GM18951 (cell line): ENCODE data around the gene SRSF8.
"Not testable (repeated sequence)": the region's sequence is repeated elsewhere in the genome, so short reads cannot be mapped to it uniquely, and the experiment has no call there.

Experiments
- POLR2A ChIP-seq: IDR thresholded peaks from 4 replicates; pipeline ENCODE4 v1.6.1; 2011; ENCODE audit warnings: mild to moderate bottlenecking; ENCODE audit not compliant: insufficient read length, insufficient read depth; ENCODE audit errors: extremely low read depth
- in situ Hi-C: fragments of 300-500 bp; cut with MboI; formaldehyde crosslinking; loops from one replicate; pipeline ENCODE4 v1.12.0; 2022; ENCODE audit warnings: low sequenced_read_pairs, mixed read lengths, inconsistent platforms; ENCODE audit not compliant: unreplicated experiment

Gene SRSF8, protein sequence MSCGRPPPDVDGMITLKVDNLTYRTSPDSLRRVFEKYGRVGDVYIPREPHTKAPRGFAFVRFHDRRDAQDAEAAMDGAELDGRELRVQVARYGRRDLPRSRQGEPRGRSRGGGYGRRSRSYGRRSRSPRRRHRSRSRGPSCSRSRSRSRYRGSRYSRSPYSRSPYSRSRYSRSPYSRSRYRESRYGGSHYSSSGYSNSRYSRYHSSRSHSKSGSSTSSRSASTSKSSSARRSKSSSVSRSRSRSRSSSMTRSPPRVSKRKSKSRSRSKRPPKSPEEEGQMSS

DNA sequence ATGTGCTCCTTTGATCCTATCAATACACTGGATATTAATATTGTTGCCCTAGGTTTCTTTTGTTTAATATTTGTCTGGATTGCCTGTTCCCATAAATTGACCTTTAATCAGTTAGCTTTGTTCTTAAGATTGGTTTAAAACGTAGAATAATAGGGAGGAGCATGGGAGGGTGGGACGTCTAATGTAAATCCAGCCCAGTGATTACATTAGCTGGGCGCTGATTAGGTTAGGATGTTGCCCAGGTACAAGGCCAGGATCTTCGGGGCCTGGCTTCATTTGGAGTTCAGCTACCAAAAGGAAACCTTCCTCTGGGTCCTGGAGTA, at the start of gene SRSF8:
TSS of gene SRSF8 (plus strand) at position 204 of the 323 bp plus-strand sequence. CDS start 308 bp downstream, outside the sequence.
- no peak for TF ChIP-seq POLR2A
- in situ Hi-C loops = loop anchor here (10.0 kb wide), 1 partner anchor 78 kb away; no protein-coding TSS in a partner anchor

DNA sequence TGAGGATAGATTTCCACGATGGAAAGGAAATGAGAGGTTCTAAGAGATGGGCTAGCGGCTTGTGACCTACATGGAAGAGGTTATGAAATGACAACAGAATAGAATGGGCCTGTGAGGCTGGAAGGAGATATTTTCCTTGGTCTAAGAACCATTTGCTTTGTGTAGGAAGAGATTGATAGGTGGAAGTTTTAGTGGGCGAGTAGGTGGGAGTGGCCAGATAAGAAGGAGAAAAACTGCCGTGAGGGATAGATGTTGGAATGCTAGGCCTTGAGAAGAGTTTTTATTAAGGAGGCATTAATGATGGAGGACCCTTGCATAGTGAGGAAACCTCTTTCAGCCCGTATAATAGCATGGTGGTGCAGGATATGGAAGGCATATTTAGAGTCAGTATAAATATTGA, 45.3 kb upstream of the SRSF8 start:
- in situ Hi-C loops = not testable (repeated sequence)

DNA sequence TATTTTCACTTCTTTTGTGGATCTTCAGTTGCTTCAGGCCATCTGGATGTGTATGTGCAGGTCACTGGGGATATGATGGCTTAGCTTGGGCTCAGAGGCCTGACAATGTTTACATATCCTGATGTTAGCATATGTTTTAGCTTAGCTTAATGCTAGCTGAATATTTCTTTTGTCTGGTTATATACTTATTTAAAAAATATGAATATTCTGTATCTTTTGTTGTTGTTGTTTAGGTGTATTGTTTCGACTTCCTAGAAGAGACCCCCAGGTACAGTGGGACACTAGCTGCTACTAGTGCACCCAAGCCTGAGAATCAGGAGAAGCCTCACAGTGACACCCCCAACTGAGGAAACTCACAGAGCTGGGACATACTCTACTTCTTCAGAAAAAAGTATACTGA, 41.8 kb upstream of the SRSF8 start, which contains the start of gene KDM4E:
TSS of gene KDM4E (plus strand) at position 301 of the 400 bp plus-strand sequence. CDS start 300 bp downstream, outside the sequence.
- no peak for TF ChIP-seq POLR2A
- in situ Hi-C loops = no loop called here

DNA sequence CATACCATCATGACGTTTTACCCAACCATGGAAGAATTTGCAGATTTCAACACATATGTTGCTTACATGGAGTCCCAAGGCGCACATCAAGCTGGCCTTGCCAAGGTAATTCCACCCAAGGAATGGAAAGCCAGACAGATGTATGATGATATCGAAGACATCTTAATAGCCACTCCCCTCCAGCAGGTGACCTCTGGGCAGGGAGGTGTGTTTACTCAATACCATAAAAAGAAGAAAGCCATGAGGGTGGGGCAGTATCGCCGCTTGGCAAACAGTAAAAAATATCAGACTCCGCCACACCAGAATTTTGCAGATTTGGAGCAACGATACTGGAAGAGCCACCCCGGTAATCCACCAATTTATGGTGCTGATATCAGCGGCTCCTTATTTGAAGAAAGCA, 41.1 kb upstream of the SRSF8 start:
- in situ Hi-C loops = not testable (repeated sequence)

DNA sequence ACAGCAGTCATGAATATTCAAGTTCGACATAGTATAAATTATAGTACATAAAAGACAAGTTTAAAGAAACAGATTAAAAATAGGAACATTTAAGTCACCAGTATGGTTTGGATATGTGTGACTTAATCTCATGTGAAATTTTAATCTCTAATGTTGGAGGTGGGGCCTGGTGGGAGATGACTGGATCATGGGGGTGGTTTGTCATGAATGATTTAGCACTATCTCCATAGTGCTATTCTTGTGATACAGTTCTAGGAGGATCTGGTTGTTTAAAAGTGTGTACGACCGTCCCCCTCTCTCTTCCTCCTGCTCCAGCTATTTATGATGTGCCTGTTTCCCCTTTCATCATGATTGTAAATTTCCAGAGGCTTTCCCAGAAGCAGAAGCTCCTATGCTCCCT, 38.4 kb upstream of the SRSF8 start:
- in situ Hi-C loops = no loop called here
- no peak for TF ChIP-seq POLR2A

DNA sequence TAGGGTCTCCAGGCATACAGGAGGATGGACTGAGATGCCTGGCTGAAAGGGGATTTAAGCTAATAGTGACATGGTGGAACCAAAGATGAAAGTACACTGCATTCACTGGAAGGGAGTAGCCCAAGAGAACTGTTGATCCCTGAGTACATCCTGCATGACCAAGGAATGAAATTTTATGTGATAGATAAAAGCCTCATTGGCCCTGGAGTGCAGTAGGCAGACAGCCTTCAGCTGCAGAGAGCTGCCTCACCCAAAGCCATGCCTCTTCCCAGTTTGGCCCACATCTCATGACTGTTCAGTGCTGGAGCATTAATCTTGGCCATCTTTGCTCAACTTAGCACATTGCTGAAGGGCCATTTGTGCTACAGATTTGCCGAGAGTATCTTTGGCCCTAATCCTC, 33.7 kb upstream of the SRSF8 start:
- in situ Hi-C loops = no loop called here
- TF ChIP-seq POLR2A = no peak

DNA sequence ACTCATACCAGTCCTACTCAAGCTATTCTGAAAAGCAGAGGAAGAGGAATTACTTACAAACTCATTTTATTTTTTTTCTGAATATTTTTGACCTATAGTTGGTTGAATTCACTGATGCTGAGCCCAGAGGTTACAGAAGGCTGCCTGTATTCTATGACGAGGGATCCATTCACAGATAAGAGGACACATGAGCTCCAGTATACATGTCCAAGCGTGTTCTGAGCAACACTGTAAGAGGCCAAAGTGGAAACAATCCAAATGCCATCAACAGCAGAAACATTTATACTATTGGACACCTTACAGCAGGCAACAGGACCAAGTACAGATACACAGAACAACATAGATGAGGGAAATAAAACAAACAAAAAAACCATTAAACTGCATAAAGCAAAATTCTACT, 31.4 kb upstream of the SRSF8 start:
- TF ChIP-seq POLR2A = no peak
- in situ Hi-C loops = no loop called here

DNA sequence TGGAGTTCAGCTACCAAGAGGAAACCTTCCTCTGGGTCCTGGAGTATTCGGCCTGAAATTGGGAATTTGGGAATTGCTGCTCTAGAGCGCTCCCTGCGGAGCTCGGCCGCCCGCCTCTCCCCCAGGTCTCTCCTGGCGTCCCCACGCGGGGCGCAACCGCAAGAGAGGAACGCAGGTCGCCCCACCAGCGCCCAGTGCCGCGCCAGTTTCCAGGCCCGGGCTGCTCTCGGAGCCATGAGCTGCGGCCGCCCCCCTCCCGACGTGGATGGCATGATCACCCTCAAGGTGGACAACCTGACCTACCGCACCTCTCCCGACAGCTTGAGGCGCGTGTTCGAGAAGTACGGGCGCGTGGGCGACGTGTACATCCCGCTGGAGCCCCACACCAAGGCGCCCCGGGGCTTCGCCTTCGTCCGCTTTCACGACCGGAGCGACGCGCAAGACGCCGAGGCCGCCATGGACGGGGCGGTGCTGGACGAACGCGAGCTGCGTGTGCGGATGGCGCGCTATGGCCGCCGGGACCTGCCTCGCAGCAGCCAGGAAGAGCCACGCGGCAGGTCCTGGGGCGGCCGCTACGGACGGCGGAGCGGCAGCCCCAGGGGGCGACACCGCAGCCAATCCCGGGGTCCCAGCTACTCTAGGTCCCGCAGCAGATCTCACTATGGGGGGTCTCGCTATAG, 29.2 kb upstream of the SRSF8 start:
- in situ Hi-C loops = not testable (repeated sequence)

DNA sequence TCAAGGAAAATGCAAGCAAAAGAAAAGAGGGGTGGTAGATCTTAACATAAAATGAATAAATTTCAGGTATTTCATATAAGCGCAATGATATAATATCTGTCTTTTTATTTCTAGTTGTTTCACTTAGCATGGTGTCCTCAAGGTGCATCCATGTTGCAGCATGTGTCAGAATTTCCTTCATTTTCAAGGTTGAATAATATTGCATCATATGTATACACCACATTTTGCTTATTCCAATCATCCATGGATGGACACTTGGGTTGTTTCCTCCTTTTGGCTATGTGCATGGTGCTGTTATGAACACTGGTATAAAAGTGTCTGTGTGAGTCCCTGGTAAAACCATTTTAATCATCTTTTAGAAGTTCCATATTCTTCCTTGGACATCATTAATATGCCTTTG, 24.5 kb upstream of the SRSF8 start:
- in situ Hi-C loops = no loop called here
- no peak for TF ChIP-seq POLR2A

DNA sequence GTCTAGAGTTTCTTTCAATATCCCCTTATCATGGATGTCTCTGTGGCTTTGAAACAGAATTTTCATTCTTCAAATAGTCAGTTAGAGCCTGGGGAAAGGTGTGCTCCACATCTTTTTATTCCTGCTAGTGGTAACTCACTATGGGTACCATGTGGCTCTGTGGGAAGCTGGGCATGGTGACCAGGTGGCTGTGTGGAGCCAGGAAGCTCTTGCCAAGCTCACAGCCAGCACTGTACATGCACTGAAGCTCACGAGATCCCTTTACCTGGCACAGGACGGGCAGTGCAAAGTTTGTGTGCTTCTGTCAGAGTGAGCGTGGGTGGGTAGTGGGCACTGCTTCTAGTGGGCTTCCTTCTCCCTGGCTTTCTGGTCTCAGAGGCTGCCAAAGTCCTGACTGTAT, 23.8 kb upstream of the SRSF8 start:
- no peak for TF ChIP-seq POLR2A
- in situ Hi-C loops = no loop called here

DNA sequence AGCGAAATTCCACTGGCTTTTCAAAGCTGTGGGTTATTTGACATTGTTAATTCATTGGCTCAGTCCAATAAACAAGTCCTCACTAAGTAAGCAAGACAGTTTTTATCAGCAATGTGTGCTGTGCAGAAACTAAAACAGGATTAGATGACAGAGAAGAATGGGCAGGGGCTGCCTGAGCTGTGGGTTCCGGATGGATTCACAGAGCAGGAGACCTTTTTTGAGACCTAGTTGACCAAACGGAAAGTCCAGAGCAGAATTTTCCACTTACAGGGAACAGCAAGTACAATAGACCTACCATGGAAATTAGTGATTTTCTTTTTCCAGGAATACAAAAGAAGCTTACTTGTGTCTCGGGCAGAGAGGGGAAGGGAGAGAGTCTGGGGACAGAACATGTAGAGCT, 22.7 kb upstream of the SRSF8 start:
- TF ChIP-seq POLR2A = no peak
- in situ Hi-C loops = no loop called here

DNA sequence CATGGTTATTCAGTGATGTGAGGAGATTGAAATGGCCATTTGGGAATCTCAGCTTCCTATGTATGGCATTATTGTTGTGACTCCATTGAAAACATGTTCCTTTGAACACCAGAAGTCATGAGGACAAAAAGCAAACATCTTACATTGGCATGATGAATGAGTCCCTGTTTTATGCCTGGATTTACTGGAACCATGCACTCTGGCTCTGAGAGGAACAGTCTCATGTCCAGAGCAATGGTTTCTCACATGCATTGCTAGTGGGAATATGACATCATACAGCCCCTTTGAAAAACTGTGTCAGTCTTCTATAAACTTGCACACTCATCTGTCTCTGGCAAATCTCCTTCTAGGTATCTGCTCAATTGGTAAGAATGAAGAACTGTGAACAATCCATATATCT, 20.9 kb upstream of the SRSF8 start:
- TF ChIP-seq POLR2A = no peak
- in situ Hi-C loops = no loop called here

DNA sequence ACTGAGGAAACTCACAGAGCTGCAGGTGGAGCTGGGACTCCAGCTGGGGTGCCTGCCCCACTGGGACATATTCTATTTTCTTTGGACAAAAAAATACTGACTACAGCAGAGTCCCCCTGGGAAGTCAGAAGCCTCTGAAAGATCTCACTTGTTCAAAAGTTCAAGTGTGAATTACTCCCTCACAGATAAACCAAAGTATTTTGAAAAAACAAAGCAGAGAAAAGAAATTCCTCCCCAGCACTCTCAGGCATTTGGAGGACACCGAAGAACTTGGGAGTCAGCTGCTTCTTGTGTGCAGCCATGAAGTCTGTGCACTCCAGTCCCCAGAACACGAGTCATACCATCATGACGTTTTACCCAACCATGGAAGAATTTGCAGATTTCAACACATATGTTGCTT, 17.6 kb upstream of the SRSF8 start, which contains the start of gene KDM4F:
TSS of gene KDM4F (plus strand) at position 301 of the 400 bp plus-strand sequence.
- in situ Hi-C loops = not testable (repeated sequence)

DNA sequence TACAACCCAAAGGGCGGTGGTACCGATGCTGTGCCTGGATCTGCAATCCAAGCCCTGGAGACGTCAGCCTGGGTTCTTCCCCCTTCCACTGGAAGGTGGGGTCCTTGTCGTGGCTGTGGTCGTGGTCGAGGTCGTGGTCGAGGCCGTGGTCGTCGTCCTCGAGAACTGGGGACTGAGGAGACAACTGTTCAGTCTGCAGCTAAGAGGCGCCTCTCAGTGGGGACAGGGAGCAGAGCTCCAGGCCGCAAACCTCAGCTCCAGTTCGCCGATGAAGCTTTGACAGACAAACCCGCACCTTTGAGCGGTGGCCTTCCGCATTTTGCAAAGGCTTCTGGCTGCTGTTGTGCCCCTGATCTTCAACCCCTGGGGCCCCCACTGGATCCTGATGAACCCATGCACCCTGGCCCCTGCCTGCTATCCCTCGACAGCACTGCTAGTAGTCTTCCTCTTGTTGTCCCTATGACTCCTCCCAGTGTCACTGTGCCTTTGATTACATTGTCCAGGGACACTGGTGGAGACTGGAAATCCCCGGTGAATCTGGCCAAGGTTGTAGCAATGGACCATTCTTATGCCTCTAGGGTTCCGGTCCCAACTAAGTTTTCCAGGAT, 16.0 kb upstream of the SRSF8 start:
- TF ChIP-seq POLR2A = no peak
- in situ Hi-C loops = no loop called here

DNA sequence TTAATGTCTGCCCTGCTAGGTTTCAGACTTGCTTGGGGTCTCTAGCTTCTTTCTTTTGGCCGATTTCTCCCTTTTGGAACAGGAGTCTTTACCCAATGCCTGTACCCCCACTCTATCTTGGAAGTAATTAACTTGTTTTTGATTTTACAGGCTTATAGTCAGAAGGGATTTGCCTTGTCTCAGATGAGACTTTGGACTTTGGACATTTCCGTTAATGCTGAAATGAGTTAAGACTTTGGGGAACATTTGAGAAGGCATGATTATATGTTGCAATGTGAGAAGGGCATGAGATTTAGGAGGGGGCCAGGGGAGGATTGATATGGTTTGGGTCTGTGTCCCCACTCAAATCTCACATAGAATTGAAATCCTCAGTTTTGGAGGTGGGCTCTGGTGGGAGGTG, 12.4 kb upstream of the SRSF8 start:
- TF ChIP-seq POLR2A = no peak
- in situ Hi-C loops = no loop called here
